GM21381 (cell line): ENCODE data around the gene RNF224.

Source experiments
- ATAC-seq: cut with Tn5 transposase; IDR thresholded peaks from one replicate; pipeline ENCODE4 v1.9.1; 2021; ENCODE audit warnings: mild to moderate bottlenecking, moderate library complexity; ENCODE audit not compliant: unreplicated experiment

The RNF224 gene

DNA sequence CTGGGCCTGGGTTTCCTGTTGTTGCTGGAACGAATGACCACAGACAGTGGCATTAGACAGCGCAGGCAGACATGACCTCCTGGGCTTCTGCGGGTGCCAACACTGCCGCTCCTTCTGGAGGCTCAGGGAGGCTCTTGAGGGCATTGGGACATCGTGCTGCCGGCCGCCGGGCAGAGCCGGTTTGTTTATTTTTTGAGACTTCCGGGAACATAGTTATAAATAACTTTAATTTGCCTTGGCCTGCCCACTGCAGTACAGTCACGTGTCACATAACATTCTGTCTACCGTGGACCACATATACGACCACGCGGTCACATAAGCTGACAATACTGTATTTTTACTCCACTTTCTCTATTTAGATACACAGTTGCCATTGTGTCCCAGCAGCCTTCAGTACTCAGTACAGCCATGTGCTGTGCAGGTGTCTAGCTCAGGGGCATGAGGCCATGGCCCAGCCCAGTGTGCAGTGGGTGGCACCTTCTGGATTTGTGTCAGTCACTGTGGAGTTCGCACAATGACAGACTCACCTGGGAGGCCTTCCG is 42.0 kb downstream of the RNF224 start:
- ATAC-seq: no peak

DNA sequence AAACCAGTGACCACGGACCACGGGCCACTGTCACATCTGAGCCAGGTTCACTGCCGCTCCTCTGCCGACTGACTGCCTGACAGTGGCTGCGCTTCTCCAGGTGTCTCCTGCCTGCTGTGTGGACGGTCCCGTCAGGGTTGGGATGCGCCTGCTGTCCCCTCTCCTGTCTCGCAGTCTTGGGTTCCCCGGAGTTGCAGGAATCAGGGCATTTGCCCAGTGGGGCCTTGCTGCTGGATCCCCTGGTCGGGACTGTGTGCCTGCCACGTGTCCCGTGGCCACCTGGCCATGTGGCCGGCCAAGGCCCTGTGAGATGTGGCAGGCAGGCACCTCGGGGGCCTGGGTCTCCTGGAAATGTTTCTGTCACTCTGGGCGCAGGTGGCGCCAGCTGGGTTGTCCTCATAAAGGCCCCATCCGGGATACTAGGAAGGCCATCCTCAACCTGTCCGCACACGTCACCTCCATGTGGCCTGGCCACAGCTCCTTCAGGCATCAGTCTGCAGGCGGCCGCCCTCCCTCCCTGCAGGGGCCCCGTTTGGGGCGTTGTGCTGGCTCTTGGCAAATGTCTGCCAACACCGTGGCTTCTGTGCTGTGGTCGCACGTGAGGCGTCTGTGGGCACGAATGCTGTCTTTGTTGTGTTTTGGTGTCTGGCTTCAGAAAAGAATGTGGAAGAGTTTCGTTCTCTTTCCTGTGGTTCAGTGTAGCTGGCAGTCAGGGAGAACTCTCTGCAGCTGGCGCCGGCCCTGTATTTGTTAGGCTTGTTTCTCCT is 43.8 kb downstream of the RNF224 start:
- no peak for ATAC-seq

DNA sequence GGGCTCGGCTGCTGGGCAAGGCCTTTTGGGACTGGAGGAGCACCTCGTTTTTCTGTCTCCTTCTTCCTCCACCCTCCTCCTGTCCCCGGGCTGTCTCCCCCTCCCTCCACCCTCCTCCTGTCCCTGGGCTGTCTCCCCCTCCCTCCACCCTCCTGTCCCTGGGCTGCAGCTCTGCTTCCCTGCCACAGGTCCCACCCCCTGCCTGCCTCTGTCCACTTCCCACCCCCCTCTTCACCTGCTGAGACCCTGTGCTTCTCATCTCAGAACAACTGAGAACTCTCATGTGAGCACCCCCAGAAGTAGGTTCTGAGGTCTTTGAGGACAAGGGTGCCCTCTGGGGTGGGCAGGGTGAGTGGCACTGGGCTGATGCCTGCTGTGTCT is 44.4 kb downstream of the RNF224 start:
- no peak for ATAC-seq

GRCh38 chr9:137272241-137273094 is 45.2 kb downstream of the RNF224 start:
- ATAC-seq: no peak

GRCh38 chr9:137273095-137273490 is 45.8 kb downstream of the RNF224 start:
- no peak for ATAC-seq

- no peak for ATAC-seq
These were observed 46.5 kb downstream of the RNF224 start for GRCh38 chr9:137273611-137274320.

- no peak for ATAC-seq
These were observed 47.9 kb downstream of the RNF224 start for GRCh38 chr9:137275203-137275587.

DNA sequence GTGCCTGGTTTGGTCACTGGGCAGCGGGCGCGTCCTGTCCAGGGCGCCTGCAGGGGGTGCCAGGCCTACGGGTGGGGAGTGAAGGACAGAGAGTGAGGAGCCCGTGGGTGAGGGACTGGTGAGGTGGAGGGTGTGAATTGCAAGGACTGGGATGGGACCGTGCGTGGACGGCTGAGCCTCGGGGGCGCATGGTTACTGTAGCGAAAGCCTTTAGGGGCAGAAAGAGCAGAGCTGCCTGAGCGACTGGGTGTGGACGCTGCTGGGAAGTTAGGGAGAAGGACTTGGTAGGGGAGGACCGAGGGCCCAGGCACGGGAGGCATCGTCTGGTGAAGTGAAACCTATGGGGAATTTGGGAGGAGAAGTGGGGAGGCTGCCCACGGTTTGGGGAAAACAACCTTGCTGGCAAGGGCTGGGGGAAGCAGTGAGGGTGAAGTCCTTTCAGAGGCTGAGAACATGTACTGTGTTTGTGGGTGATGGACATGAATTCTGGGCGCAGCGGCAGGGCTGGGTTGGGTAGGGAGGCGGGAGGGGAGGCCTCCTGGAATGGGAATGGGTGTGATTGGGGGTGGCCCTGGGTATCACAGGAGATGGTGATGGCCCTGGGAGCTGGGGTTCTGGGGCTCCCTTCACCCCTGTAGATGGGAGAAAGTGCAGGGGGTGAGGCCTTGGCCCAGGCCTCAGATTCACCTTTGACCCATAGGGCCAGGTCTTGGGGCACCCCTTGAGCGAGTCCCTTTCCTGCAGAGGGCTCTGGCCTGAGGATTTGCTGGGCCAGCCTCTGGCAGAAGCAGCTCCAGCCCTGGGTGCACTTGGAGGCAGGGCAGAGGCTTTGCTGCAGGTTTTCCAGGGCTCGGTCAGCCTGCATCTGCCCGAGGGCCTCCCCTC is 48.5 kb downstream of the RNF224 start:
- ATAC-seq: no peak

DNA sequence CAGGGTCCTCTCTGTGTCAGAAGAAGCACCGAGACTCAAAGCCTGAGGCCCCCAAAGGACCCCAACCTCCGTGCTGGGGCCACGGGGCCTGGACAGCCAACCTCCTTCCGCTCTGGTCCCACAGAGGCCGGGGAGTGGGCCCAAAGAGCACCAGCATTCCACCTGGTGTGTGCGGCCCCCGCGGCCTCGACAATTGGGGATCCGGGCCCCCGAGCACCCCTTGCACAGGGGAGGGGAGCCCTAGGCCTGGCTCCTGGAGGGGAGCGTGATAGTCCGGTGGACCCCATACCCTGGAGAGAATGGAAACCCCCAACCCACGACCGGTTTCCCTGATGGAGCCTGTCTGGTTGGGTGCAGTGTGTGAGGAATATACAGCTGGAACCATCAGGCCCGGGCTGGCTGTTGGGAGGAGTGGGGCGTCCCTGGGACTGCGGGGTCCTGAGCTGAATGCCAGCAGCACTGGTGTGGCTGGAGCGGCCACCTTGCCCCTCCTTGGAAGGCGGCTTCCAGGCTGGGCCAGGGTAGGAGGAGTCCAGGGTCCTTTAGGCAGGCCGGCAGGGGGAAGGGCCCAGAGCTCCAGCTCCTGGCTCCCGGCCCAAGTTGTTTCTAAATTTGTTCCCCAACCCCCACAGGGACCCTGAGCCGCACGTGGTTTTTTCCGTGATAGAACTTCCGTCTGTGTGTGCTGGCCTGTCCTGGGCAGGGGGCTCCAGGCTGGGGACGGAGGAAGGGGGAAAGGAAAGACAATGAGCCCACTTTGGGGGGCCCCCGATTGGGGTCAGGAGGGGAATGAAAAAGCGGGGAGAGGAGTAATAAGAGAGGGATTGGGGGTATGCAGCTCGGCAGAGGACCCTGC is 49.4 kb downstream of the RNF224 start:
- no peak for ATAC-seq

DNA sequence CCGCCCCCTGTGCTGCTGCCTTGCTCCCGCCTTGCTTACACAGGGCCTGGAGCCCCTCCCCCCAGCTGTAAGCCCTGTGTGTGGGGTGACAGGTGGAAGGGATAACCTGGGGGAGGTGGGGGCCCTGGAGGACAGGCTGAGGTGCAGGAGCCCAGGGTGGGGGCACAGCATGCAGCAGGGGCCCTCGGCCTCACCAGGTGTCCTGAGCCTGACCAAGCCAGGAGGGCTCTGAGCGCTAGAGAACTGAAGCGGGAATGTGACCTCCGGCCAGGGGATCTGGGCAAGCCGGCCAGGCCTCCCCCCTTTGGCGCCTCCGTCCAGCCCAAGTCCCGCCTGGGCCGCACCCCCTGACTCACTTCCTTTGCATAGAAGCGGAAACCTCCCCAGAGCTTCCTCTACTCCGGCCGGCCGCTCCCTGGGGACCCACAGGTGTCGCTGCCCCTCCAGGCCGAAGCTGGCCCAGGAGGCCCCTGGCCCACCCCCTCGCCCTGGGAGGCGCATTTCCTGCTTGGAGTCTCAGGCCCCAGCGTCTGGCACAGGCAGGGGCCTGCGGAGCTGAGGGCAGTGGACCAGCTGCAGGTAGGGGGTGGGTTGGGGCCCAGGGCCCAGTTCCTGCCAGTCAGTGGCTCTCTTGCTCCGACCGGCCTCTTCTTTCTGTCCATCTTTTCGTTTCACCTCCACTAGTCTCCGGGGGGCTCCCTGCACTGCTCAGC is 50.2 kb downstream of the RNF224 start, which contains the start of gene TOR4A:
Gene TOR4A, plus strand, starts transcription at position 398 of the 713 bp plus-strand sequence. CDS start 964 bp downstream, outside the sequence.
- peak; percentile 58 for ATAC-seq

DNA sequence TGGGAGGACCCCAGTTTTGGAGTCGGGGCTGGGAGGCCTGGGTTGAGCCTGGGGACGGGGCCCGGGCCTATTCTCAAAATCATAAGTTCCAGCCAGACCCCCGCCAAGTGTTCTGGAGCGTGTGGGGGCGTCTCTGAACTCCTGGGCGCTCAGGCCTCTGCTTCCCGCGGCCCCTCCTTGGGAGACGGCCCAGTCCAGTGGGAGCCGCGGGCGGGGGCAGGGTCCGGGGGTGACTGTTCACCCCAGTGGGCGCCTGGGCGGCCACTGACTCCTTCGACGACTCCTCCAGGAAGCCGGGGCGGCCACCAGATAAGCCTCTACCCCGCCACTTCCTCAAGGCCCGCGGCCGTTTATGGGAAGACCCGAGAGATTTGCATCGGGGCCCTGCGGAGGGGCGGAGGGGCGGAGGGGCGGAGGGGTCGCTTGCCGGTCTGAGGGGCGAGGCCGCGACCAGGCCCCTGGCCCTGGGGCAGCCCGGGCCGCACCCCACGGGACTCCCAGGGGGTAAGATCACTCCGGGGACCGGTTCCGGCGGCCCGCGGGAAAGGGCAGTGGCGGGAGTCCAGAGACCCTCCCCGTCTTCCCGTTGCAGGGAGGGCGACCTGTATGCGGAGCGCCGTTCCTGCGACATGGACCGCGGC is 50.9 kb downstream of the RNF224 start:
- no peak for ATAC-seq
